GM21423 (cell line): ENCODE results near the gene TJP3.
"Not testable (repeated sequence)": the region's sequence is repeated elsewhere in the genome, so short reads cannot be mapped to it uniquely, and the experiment has no call there.

ENCODE experiments used
- ATAC-seq: cut with Tn5 transposase; IDR thresholded peaks from one replicate; pipeline ENCODE4 v1.9.1; 2021; ENCODE audit warnings: mild to moderate bottlenecking, moderate library complexity; ENCODE audit not compliant: unreplicated experiment

TJP3 gene, protein sequence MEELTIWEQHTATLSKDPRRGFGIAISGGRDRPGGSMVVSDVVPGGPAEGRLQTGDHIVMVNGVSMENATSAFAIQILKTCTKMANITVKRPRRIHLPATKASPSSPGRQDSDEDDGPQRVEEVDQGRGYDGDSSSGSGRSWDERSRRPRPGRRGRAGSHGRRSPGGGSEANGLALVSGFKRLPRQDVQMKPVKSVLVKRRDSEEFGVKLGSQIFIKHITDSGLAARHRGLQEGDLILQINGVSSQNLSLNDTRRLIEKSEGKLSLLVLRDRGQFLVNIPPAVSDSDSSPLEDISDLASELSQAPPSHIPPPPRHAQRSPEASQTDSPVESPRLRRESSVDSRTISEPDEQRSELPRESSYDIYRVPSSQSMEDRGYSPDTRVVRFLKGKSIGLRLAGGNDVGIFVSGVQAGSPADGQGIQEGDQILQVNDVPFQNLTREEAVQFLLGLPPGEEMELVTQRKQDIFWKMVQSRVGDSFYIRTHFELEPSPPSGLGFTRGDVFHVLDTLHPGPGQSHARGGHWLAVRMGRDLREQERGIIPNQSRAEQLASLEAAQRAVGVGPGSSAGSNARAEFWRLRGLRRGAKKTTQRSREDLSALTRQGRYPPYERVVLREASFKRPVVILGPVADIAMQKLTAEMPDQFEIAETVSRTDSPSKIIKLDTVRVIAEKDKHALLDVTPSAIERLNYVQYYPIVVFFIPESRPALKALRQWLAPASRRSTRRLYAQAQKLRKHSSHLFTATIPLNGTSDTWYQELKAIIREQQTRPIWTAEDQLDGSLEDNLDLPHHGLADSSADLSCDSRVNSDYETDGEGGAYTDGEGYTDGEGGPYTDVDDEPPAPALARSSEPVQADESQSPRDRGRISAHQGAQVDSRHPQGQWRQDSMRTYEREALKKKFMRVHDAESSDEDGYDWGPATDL

DNA sequence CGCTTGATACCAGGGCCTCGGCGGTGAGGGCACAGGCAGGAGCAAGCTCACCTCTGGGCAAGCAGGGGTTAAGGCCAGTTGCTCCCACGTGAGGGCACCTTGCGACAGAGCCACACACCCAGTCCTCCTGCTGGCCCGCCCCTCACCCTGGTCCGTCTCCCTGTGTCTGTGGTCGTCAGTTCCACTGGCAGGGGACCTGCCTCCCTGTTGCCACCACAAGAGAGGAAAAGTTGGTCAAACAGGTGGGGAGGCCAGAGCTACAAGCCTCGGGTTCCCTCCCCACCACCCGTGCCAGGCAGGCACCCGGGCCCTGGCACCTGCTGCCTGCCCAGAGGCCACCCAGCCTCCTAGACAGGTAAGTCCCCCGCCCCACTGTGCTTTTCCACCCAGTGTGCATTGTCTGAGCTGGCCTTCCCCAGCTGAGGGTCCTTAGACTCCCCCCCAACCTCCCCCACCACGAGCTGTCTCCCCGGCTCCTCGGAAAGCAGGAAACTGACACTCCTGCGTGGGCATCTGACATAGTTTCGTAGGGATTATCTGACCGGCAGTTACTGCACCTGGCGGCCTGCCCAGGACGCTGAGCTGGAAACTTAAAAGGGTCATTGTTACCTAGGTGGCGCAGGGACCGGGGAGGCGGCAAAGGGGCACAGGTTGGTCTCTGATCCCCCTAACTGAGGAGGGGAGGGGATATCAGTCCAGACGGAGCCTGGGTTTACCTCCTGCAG is at the start of gene TJP3:
Gene TJP3 (plus strand): TSS at position 178 of the 725 bp plus-strand sequence. CDS start 20,049 bp downstream, outside the sequence.
- ATAC-seq = no peak

DNA sequence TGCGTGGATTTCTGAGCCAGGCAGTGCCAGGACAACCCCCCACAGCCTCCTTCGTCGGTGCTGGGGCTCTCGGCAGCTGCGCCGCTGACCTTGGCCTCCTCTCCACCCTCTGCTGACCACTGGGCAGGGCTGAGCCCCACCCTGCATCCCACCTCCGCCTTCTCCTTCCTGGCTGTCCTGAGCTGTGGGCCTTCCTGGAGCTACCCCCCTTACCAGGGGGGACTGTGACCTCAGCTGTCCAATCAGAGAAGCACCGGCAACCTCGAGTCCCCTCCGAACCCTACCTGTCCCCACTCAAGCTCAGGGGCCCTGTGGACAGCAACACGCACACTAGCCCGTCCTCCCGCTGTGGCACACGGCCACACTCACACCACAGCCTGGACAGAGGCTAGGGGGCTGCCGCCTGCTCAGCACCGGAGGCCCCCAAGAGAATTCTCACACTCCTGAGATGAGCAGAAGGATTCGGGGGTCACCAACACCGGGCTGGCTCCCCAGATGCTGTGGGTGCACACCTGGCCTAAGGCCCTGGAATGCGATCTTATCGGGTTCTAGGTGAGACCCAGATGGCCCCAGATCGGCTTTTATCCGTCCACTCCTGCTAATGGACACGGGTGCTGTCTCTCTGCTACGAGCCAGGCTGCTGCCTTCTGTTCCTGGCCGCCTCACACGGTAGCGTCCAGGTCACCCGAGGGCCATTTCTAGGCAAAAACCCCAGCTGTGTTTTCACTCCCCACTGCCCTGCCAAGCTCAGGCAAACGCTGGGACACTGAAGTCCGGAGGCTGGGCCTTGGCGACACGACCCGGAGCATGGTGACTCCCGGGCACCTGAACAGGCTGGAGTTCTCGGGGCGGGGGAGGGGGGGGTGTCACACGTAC is 49.1 kb upstream of the TJP3 start:
- no peak for ATAC-seq

DNA sequence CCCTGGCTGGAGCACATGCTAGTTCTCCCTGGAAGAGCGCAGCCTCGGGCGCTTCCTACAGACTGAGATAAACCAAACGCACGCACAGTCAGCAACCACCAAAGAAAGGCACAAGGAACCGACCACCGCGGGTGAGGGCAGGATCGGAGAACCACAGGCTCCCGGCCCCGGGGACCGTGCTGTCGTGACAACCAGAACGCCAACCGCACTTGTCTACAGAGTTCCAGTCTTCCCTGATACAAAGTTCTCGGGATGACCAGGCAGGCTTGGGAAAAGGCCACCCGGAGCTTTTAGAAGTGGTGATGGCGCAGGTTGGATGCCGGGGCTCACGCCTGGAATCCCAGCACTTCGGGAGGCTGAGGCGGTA is 48.5 kb upstream of the TJP3 start:
- ATAC-seq = no peak

DNA sequence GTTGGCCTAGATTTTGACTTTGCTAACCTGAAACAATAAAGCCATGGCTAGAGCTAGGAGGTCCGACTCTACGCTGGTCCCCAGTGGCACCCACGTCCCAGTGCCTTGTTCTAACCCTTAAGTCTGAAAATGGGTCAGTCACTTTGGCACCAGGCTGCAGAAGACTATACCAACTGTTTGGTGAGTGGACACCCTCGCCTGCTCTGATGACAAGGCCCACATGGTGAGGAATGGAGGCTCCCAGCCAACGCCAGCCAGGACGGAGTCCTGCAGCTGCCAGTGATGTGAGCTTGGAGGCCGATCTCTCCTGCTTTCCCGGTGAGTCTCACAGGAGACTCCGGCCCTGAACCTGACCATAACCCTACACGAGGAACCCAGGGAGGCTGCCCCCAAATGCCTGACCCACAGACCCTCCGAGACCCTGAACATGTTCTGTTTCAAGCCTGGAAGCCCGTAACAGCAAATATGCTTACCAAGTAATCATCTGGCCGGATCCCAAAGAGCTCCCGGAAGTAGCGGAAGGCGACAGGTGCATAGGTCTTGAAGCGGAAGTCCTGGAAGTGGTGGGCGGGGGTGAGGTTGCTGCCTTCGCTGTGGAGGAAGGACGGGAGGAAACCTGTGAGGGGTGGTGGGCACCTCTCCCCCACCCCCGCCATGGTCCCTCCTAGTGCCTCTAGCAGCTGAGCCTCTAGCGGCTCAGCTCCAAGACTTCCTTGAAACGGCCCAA is 47.5 kb upstream of the TJP3 start:
- ATAC-seq = no peak

DNA sequence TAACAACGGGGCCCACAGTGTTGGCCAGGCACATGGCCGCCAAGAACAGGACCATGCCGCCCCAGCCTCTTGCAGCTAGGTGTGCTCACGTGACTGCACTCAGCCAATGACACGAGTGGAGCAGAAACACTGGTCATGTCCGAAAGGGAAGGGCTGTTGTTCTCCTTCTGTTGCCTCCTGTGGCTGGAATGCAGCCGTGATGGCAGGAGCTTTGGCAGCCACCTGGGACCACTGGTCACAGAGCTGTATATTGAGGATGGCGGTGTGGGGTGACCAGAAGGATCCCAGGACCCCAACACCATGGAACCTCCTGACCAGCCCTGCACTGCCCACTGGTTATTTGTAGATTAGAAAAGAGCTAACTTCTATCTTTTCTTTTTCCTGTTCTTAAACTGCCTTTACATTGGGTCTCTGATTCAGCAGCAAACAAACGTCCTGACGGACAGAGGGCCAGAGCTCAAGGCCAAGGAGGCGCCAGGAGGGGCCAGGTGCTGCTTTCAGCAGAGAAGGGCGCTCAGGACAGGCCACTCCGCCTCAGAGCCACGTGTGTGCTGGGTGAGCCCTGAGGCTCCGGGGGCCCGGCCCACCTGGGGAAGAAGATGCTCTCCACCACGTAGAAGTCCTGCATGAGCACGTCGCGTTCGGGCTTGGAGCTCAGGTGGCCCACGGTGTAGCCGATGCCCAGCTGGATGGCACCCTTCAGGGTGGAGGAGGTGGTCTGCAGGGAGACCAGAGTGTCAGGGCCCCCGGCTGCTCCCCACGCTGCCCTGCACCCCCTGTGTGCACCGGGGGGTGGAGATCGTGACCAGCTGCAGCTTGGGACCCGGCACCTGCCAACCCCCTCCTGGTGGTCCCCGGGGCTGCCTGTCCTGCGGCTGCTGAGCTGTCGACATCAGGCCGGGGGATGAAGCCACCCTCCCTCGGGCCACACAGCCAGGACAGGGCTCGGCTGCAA is 46.6 kb upstream of the TJP3 start:
- ATAC-seq = no peak

DNA sequence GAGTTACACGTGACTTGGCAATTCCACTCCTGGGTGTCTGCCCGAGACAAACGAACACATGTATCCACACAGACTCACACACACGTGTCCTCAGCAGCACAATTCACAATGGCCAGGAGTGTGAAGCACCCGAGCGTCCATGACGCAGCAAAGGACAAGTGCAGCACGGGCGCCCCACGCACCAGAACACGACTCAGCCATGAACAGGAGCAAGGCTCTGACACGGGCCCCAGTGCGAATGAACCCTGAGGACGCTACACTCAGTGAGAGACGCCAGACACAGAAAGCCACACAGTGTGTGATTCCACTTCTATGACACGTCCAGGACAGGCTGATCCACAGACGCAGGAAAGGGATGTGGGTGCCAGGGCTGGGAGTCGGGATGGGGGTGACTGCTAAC is 44.3 kb upstream of the TJP3 start:
- no peak for ATAC-seq

DNA sequence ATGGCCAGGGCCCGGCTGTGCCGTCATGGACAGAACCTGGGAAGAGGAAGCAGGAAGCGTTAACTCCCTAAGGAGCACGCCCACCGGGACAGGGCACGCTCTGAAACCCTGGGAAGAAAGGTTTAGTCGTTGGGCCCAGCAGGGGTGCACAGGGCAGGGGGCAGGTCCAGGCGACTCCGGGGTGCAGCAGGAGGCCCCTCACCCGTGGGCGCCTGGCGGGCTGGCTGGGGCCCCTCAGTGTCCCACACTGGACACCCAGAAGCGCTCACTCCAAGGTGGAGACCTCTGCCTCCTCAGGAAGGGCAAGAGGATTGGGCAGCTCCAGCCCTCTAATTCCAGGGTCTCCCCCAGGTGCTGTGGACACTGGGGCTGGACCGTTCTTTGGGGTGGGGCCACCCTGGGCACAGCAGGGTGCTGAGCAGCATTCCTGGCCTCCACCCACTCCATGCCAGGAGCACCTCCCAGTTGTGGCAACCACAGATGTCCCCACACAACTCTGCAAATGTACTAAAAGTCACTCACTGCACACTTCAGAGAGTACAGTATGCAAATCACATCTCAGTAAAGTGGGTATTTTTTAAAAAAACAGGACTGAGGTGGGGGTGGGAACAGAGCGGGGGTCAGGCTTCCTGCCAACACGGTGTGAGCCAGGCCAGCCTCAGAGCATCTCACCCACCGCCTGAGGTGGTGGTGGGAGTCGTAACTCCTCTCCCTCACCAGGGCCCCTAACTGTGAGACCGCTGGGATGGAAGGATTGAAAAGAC is 43.1 kb upstream of the TJP3 start:
- ATAC-seq = no peak

DNA sequence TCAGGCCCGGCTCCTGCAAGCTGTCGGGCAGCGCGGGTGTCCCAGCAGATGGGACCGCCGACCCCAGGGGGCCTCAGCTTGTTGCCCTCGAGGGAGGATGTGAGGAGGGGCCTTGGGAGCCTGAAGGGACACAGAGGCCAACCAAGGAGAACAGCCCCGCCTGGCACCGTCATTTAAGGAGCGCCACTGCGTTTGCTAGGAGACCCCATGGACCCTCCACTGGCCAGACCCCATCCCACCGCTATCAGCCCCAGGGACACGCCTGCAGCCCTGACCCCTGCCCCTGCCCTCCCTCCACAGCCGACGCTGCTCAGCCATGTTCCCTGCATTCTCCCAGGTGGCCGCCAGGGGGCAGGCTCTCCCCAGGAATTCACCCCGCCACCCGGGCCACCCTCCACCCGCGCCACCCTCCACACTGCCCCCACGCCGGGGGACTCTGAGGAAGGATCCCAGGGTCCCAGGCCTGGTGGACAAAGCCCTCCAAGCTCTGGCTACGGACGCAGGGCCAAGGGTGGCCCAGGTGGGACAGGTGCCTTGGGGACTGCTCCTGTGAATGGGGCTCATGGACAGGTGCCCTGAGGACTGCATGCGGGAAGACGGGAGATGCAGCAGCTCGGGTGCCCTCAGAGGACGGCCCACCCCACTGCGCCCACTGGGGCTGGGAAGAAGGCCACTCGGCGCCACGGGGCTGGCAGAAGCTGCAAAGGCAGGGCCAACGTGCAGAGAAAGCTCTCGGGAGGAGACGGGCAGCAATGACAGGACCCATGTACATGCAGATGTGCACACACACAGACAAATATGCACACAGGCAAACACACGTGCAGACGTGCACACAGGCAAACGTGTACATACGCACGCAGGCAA is 42.3 kb upstream of the TJP3 start:
- ATAC-seq = no peak

DNA sequence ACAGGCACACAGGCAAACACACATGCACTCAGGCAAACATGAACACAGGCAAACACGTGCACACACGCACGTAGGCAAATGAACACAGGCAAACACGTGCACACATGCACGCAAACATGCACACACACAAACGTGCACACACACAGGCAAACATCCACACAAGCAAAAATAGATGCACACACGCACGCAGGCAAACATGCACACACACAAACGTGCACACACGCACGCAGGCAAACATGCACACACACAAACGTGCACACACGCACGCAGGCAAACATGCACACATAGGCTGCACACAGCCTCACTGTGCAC is 41.7 kb upstream of the TJP3 start:
- ATAC-seq = not testable (repeated sequence)

DNA sequence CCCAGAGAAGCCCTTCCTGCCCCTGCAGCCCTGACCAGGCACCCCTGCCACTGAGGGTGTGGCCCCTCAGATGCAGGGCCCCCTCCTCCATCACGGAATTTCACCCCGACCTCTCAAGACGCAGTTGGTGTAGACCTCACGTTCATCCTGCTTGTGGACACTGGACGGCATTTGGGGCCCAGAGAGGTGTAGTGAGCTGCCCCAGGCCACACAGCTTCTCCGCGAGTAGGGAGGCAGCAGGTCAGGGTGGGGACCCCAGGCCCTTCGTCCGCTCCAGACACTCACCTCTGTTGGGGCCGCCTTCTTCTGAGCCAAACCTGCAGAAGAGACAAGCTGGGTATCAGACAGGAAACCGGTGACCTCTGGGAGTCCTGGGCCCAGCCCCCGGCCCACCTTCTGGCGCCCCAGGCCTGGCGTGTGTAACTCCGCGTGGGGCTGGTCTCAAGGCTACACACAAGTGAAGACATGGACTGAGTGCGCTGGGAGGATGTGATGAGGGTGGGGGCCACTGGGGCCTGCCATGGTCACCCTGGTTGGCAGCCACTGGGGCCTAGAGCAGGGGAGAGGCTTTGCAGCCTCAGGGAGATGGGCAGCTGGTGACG is 41.0 kb upstream of the TJP3 start:
- ATAC-seq = no peak

DNA sequence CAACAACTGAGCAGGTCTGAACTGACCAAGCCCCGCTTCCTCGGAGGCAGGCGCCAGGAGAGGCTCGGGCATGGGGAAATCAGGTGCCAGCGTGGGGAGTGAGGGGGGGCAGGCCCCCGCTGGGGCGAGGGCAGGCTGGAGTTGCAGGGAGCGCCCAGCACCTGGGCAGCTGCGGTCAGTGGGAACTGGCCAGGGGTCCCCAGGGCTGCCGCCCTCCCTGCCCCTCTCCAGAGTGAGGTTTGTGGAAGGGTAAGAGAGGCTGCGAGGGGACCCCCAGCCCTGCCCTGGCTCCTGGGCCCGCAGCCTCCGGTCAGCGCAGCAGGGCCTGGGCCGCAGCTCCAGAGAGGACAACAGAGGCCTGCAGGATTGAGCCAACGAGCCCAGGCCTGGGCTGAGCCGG is 40.4 kb upstream of the TJP3 start:
- ATAC-seq = no peak

DNA sequence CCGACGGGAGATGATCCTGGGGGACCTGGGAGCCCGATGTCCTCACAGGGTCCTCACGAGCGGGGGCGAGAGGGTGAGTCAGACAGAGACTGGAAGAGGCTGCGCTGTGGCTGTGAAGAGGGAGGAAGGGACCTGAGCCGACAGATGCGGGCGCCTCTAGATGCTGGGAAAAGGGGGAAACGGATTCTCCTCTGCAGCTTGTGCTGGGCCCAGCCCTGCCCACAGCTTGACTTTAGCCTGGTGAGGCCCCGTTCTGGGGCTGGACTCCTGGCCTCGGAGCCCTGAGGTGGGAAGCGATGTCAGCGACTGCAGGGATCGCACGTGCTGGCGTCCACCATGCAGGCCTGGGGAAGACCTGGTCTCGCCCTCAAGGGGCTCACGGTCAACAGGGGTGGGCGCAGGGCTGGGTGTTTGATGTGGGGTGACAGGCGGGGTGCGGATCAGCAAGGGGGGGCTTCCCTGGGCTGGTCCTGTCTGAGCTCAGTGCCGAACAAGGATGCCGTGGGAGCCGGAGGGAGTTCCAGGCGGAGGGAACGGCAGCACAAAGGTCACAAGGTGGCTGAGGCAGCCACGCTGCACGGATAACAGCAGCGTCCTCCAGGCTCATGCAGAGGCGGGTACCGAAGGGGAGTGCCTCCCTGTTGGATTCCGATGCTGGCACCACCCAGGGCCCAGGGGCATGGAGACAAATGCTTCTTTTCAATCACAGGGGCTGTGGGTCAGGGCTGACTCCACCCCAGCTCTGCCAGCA is 39.7 kb upstream of the TJP3 start:
- no peak for ATAC-seq

DNA sequence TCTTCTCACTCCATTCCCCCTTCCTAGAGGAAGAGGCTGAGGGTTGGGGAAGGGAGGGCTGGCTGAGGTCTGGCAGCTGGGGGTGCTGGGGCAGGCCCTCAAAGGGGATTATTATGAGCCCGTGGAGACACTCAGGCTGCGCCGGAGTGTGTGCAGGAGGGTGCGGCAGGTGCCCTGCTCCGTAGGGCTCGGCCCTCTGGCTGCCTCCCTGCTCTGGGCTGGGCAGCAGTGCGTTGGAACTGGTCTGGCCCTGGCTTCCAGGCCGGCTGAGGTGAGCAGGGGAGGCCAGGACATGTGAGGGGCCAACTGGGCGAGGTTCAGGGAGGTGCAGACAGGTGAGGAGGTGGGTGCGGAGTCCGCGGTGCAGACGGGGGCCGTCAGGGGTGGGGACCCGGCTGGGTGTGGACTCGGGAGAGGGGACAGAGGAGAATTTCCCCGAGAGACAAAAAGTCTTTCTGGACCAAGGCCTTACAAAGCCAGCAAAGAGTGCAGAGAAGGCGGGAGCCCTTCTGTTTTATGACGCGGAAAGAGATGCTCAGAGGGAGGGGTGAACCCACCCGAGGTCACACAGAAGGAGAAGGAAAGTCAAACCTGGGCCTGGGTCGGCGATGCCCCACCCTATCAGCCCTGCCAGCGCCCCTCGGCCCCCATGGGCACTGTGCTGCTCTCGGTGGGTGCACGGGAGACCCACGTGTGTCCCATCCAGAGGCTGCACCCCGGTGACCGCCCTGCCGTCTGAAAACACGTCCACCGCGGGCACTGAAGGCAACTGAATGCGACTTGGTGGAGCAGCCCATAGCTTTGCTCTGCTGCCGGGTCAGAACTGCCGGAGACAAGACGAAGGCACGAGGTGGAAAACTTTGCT is 38.9 kb upstream of the TJP3 start:
- ATAC-seq = no peak

DNA sequence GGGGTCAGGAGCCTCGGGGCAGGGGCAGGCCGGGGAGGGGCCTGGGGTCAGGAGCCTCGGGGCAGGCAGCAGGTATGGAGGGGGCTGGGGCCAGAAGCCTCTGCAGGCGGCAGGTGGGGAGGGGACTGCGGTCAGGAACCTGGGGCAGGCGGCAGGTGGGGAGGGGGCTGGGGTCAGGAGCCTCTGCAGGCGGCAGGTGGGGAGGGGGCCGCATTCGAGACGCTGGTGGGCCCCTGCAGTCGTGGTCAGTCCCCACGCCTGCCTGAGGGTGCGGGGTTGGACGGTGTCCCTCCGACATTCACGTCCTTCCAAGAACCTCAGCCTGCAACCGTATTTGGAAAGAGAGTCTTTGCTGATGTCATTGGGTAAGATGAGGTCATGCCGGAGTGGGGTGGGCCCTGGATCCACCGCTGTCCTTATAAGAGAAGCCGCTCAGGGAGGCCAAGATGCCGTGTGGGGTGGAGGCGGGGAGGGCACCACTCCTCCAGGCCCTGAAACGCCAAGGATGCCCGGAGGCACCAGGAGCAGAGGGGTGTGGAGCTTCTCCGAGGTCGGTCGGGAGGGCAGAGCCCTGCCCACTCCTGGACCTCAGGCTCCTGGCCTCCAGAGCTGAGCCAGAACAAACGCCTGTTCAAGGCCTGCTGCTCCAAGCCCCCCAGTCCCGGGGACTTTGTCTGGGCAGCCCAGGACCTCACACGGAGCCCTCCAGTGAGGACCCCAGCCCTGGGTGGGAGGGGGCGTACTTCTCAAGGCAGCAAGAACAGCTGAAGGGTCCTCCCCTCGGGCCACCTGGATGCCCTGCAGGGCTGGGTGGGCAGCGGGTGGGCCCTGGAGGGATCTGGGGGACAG is 38.0 kb upstream of the TJP3 start:
- ATAC-seq = no peak
